Measurements from ENCODE around the gene ACSL6.

Gene ACSL6, protein sequence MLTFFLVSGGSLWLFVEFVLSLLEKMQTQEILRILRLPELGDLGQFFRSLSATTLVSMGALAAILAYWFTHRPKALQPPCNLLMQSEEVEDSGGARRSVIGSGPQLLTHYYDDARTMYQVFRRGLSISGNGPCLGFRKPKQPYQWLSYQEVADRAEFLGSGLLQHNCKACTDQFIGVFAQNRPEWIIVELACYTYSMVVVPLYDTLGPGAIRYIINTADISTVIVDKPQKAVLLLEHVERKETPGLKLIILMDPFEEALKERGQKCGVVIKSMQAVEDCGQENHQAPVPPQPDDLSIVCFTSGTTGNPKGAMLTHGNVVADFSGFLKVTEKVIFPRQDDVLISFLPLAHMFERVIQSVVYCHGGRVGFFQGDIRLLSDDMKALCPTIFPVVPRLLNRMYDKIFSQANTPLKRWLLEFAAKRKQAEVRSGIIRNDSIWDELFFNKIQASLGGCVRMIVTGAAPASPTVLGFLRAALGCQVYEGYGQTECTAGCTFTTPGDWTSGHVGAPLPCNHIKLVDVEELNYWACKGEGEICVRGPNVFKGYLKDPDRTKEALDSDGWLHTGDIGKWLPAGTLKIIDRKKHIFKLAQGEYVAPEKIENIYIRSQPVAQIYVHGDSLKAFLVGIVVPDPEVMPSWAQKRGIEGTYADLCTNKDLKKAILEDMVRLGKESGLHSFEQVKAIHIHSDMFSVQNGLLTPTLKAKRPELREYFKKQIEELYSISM

DNA sequence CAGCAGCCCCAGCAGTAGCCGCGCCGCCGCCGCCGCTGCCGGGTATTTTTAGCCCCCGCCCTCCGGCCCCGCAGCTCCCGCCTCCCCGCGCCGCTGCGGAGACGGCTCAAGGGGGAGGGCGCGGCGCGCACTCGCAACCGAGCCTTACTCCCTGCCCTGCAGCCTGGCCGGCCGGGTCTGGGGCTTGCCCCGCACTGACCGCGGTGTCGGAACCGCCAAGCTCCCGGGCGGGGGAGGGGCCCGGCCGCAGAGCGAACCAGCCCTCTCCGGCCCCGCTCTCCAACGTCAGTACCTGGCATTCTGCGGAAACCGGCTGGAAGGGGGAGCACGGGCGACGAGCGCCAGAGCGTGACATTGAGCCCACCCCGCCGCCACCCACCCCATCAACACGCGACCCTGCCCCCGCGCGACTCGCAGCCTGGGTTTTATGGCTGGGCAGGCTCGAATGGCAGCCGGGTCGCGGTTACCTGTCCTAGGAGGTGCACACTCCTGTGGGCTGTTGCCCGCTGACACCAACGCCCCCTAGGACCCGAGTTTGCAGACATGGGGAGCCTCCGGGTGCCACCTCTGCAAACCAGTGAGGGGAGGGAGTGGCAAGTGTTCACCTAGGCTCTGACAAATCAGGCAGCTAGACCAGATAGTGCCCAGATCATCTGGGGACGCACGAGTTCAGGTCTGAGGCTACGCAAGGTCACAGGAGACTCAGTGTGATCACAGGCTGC lies at the start of gene ACSL6:
TSS of gene ACSL6 (minus strand) at position 37 of the 722 bp plus-strand sequence. CDS start 105 bp downstream, outside the sequence.
- no peak for DNase-seq (ENCODE audit: low spot score)

DNA sequence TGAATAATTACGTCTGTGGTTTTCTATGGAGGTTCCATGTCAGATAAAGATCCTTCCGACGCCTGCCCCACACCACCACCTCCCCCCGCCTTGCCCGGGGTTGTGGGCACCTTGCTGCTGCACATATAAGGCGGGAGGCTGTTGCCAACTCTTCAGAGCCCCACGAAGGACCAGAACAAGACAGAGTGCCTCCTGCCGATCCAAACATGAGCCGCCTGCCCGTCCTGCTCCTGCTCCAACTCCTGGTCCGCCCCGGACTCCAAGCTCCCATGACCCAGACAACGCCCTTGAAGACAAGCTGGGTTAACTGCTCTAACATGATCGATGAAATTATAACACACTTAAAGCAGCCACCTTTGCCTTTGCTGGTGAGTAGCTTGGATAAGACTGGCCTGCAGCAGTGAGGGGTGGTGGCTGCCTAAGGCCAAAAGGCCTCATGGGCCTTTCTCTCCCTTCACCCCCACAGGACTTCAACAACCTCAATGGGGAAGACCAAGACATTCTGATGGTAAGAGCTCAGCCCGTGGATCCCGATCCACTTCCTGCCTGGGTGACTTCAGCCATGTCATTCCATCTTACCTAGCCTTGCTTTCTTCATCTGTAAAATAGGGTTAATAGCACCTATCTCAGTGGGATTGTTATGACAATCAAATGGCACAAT lies 49.2 kb upstream of the ACSL6 start, which contains the start of gene IL3:
TSS of gene IL3 (plus strand) at position 155 of the 661 bp plus-strand sequence. CDS start at position 207, 52 bp downstream.
- DNase-seq (ENCODE audit: low spot score), result no peak

DNA sequence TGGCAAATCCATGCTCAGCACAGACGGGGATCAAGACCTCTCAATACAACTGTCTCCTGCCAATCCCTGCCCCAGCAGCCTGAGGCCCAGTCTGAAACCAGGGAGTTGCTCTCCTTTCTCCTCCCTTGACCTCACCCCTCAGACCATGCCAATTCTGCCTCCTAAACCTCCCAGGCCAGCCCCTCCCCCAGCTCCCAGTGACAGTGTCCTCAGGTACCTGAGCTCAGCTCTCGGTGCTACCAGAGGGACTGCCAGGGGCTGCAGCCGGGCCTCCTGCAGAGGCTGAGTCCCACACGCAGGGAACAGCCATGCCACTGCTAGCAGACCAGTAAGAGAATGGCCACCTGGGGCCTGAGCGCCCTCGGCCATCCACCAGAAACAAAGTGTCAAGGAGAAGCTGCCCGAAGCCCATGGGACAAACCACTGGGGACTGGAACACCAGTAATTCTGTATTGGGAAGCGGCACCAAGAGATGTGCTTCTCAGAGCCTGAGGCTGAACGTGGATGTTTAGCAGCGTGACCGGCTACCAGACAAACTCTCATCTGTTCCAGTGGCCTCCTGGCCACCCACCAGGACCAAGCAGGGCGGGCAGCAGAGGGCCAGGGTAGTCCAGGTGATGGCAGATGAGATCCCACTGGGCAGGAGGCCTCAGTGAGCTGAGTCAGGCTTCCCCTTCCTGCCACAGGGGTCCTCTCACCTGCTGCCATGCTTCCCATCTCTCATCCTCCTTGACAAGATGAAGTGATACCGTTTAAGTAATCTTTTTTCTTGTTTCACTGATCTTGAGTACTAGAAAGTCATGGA lies 48.4 kb upstream of the ACSL6 start:
- DNase-seq (ENCODE audit: low spot score), result no peak

DNA sequence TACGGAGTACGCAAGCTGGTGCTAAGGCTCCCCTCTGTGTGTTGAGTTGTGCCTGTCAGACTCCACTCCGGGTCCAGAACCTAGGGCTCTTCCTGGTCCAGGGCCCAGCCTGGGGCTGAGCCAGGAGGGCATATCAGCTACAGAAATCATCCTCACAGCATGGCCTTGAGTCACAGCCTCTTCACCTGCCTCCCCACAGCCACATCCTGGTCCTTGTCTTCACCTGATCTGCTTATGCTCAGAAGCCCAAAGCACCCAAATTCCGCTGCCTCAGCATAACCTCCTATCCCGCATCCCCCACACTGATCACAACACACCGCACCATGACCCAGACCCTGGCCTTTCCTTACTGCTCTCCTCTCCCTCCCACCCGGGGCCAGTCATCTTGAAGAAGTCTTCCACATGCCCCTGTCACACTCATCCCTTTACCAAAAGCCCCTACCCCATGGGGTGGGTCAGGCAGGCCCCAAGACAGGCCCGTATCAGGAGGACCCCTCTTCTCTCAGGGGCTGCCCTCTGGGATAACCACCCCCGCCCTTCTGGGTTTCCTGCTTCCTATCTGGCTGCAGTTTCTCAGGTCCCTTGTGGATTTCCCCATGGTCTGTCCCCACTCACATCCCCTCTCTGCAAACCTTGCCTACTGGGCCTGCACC lies 47.7 kb upstream of the ACSL6 start:
- DNase-seq (ENCODE audit: low spot score), result no peak

DNA sequence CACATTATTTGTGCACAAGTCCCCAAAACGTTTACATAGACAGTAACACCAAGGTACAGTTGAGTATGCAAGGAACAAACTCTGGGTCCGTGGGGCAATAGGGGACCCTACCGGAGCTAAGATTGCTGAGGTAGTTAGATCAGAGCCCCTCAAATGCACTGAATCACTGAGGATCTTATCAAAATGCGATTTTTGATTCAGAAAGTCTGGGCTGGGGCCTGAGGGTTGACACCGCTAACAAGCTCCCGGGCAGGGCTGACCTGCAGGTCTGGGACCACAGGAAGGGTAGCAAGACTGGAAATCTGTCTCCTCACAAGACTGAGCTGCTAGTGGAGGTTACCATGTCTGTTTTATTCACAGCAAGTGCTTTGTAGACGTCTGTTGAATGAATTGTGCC lies 47.2 kb upstream of the ACSL6 start:
- DNase-seq (ENCODE audit: low spot score), result no peak

DNA sequence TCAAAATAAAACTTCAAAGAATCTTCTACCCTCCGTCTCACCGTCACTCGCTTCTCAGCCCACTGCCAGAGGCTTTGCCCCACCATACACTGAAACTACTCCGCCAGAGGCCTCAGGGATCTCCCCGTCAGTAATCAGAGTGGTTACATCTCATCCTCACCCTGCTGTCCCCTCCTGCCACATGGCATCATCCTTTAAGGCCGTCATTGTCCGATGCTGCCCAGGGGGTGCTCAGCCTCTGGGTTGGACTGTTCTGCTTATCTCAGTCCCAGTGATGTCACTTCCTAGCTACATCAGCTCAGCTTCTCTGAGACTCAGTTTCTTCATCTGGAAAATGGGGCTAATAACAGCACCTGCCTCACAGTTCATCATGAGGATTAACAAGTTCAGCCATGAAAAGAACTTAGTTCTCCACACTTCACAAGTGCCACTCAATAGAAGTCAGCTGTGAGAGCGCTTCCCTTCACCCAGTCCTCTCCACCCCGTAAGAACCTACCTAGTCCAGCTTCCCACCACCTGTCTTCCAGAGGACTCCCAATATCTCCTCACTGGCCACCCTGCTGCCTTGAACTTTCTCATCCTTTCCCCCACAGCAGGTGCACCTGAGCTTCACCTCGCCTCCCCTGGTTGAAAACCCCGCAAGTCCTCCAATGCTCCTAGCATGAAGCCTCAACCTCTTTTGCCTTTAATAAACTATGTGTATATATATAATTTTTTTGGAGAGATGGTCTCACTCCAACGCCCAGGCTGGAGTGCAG lies 46.2 kb upstream of the ACSL6 start:
- DNase-seq (ENCODE audit: low spot score), result no peak

DNA sequence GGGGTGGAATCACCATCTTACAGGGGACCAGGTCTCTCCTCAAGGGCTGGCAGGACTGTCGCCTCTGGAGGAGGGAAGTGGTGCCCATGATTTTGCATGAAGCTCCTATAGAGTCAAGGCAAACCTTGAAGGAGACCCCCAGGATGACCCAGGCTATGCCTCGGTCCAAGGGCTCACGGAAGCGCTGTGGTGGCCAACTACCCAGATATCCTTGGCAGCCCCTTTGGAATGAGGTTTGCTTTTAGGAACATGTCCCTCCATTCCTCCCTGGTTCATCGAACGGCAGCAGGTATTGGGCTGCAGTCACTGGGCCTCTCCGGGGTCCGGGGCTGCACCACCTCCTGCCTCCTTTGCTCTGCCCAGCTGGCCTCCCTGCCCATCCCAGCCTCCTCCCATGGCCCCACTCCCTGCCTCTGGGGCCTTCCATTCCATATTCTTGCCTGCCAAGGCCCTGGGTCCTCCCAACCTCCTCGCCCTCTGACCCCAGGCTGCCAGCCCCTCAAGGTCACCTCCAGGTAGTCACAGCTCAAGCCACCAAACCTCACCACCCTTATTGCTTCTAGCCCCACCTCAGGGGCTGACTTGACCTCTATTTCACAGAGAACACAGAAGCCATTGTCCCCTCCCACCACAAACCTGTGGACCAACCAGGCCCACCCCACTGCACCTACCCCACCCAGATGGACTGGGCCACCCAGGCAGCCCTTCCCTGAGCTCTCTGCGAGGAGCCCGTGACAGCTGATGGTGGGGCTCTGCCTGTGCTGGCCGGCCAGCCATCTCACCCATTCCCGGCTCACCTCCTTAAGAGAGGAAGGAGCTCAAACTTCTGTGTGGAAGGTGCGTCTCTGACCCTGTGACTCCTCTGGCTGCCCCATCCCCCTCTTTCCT lies 45.4 kb upstream of the ACSL6 start:
- DNase-seq (ENCODE audit: low spot score), result no peak

DNA sequence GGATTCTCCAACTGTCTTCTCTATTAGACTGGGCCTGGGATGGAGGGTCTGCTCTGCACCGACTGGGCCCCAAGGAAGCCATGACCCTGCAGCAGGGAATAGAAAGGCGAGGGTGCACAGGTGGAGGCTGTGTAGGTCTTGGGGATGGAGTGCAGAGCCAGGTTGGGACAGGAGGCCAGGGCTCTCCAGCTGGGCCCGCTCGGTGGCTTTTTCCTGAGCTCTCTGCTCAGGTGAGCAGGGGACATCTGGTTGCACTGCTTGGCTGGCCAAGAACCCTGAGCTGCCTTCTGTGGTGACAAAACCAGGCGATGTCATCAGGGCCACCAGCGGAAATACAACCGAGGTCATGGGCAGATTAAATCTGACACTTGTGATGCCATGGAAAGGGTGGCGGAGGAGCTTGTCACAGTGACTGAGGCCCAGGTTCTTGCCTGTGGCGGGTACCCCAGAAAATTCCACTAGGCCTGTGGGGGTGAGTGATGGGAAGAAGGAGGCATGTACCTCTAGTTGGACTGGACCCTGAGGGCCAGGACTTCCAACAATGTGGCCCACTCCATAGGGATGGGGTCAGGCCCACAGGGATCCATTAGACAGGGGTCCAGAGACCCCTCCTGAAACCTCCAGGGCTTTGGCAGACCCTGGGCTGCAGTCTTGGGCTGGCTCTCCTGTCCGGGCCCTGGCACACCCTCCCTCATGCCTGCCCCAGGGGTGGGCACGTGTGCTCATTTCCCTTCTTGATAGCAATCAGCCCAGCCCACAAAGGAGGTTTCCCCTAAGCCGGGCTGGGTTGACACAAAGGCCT lies 44.6 kb upstream of the ACSL6 start:
- DNase-seq (ENCODE audit: low spot score), result no peak

DNA sequence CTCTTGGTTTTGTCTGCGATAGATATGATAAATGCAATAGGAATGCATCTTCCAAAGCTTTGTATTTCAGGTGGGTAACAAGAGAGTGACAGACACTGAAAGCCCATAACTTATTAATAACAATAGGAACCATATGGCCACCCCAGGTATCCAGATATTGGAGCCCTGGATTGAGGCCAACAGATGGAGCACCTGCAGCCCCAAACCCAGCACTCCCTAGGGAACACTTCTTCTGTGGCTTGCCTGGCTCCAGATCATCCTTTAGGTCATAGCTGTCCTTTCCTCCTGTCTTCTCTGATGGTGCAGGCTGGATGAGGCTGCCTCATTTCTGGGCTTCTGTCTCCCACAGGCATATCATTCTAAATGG lies 44.0 kb upstream of the ACSL6 start:
- no peak for DNase-seq (ENCODE audit: low spot score)

DNA sequence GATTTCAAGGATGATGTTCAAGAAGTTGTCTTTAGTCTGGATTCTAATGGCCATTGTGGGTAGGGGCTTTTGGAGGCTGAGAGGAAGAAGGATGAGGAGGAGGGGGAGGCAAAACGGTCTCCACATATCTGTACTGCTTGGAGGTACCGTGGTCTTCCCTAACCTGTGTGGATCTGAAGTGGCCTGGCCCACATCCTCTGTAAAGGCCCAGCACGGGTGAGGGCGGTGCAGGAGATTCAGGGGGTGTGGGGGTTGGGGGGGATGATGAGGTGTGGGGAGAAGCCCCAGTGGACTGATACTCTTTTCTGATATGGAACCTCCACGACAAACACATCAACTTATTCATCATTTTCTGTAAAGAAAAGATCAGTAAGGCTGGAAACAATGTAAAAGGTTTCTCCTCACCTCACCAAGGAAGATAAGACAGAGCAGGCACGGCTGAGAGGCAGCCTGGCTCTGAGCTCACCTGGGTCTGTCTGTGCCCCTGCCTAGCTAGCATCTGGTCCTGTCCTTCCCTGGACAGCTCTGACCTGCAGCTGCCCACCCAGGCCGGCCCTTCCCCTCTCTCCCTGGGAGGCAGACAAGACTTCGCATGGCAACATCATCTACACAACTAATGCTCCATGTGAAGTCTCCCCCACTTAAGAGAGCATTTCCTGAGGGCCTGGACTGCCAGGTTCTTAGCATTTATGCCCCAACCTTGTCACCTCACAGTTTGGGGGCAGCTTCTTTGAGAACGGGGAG lies 43.4 kb upstream of the ACSL6 start:
- no peak for DNase-seq (ENCODE audit: low spot score)

DNA sequence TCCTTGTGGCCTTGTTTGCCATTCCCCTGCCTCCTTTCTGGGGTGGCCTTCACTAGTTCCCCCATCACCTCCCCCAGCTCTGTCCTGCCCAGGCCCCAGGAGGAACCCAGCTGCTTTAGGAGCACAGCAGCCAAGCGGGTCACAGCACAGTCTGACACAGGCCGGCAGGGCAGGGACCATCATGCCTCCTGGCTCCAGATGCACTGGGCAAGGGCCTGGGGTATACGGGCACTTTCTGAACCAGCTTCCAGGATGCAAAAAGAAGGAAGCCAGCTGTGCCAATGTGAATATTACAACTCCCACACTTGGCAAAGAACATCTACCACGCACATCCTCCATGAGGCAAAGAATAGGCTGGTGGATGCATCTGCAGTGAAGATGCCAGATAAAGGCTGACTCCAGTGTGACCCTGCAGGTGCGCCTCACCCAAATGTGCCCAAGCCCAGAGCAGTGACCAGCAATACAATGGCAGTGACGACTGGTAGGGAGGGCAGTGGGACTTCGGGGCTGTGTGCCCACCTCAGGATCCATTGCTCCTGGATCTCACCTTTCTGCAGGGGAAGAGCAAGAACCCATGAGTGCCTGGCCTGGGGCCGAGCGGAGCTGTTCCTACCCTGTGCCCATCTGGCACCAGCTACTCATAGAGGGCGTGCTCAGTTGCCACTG lies 42.7 kb upstream of the ACSL6 start:
- DNase-seq (ENCODE audit: low spot score), result no peak

DNA sequence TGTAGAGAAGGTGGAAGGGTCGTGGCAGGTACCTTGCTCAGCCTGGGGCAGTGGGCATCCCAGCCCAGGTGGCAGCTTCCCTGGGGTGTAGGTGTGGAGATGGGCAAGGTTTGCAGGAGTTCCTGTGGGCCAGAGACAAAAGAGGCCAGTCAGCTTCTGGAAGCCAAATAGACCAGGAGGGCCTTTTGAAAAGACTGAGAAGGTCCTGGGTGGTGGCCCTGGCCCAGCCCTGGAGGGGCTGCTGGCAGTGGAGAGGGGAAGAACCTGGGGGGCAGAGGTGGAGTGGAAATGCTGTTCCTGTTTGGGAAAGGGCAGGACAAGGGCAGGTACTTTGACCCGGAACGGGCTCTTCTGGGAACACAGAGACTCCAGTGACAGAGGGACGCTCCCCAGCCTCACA lies 42.0 kb upstream of the ACSL6 start:
- DNase-seq (ENCODE audit: low spot score), result no peak

DNA sequence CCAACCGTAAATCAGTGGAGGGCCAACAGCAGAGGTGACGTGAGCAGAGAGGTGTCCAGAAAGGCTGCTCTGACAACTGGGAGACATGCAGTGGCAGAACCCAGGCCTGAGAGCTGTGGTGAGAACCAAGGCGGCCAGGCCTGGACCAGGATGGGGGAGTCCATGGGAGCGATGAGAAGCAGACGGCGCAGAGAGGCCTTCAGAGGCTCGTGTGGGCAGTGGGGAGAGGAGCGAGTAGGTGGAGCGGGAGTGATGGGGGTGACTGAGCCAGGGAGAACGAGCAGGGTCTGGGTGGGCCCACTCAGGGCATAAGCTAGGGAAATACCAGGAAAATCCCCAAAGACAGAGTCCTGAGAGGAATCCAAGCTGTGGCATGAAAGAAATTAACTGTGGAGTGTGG lies 41.1 kb upstream of the ACSL6 start:
- no peak for DNase-seq (ENCODE audit: low spot score)

DNA sequence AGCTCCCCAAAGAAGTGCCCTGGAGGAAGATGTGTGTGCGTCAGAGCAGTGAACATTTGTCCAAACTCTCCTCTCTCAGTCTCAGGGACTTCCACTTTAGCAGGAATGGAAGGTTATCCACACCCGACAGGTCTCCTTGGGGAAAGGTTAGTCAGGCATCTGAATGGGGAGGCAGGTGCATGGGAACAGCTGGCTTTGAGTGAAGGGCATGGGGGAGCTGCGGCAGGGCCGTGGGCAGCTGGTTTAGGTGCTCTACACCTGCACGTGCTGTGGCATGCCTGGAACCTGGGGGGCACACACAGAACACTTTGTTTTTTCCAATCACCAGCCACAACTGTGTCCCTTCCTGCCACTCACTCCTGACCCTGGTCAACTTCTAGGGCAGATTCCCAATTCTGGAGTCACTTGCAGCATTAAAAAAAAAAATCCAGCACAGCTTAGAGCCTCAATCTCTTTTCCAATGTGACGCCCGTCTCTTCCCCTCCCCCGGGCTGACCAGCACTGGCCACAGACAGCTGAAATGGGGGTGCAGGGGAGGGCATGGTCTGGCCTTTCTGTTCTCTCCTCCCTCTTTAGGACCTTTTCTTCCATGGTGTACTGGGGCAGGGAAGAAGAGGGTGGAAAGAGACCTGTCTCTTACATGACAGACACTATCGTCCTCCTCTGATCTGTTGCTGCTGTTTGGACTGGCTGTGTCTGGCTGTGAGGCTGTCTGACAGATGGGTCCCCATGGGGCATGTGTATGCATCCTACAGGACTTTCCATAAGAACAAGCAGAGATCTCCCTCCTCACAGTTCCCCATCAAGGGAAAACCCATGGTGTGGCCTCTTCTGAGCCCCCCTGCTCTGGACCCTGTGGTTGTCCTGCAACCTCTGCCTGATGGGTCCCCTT lies 39.4 kb upstream of the ACSL6 start:
- no peak for DNase-seq (ENCODE audit: low spot score)

DNA sequence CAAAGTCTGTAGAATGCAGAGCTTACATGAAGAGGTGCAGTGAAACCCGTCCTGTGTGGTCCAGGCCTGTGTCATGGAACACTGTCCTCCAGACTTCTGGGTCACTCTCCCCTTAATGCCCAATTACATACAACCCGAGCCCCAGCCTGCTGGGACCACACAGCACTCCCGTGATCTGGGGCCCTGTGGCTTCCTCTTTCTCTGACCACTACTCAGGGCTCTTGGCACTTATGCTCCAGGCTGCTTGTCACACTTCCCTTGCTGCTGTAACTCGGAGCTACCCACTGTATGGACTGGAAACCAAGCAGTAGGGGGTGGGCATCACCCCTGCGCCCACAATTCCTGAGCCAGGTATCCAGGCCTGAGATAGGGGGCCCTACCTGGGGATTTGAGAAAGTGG lies 38.7 kb upstream of the ACSL6 start:
- no peak for DNase-seq (ENCODE audit: low spot score)

DNA sequence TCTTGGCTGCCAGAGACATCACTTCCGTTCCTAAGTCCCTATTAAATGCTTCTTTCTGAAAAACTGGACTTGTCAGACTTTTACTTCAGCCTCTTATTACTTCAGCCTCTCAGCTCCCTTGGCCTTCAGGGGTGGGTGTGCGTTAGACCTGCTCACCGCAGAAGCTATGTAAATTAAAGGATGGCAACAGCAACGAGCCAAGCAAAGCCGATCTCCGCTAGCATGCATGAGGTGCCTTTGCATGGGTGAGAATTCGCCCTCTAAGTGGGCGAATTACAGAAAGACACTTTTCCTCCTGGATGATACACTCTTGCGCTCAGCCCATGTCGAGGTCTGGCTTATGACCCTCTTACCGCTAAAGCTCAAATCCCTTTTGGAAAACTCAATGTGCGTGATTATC lies 38.1 kb upstream of the ACSL6 start:
- no peak for DNase-seq (ENCODE audit: low spot score)
